Adipocyte (in vitro differentiated cells): Measurements from ENCODE around the gene ZC2HC1B.

Source experiments
- DNase-seq: peaks from one replicate; pipeline ENCODE4 v3.0.0-alpha.2; 2015; ENCODE audit warnings: low read depth
- H3K27me3 ChIP-seq: replicated peaks from 2 replicates; pipeline ENCODE4 v1.7.0; 2013; ENCODE audit warnings: mild to moderate bottlenecking, low read length, moderate library complexity; ENCODE audit not compliant: control insufficient read depth, insufficient read depth
- H3K36me3 ChIP-seq: 2 replicates; pipeline ENCODE4 v1.7.0; 2013; ENCODE audit warnings: low read length, mild to moderate bottlenecking, moderate library complexity; ENCODE audit not compliant: control insufficient read depth, insufficient read depth, severe bottlenecking
- H3K4me1 ChIP-seq: 2 replicates; pipeline ENCODE4 v1.7.0; 2013; ENCODE audit warnings: mild to moderate bottlenecking, low read length, moderate library complexity; ENCODE audit not compliant: control insufficient read depth, insufficient read depth
- H3K4me3 ChIP-seq: 2 replicates; pipeline ENCODE4 v1.7.0; 2013; ENCODE audit warnings: mild to moderate bottlenecking, low read length, moderate library complexity
- H3K9ac ChIP-seq: 2 replicates; pipeline ENCODE4 v1.7.0; 2013; ENCODE audit warnings: mild to moderate bottlenecking, low read length, moderate library complexity
- H3K9me3 ChIP-seq: 2 replicates; pipeline ENCODE4 v1.7.0; 2013; ENCODE audit warnings: mild to moderate bottlenecking, low read length, moderate library complexity; ENCODE audit not compliant: control insufficient read depth

The ZC2HC1B gene, protein sequence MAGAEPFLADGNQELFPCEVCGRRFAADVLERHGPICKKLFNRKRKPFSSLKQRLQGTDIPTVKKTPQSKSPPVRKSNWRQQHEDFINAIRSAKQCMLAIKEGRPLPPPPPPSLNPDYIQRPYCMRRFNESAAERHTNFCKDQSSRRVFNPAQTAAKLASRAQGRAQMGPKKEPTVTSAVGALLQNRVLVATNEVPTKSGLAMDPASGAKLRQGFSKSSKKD

GRCh38 chr6:143864234-143864633 lies at the start of gene ZC2HC1B:
Gene ZC2HC1B, plus strand, starts transcription at chr6:143864474. Its CDS starts 66 bp downstream, at chr6:143864540.
- DNase-seq = no peak
- no peak within 1 kb of the TSS for H3K9ac ChIP-seq
- no peaks in the 10 kb centered on the region for H3K4me1 ChIP-seq
- H3K36me3 ChIP-seq = peaks cover 70% of the 10 kb centered on the region
- no peaks in the 10 kb centered on the region for H3K27me3 ChIP-seq
- no peaks in the 10 kb centered on the region for H3K9me3 ChIP-seq
- no peak within 1 kb of the TSS for H3K4me3 ChIP-seq

DNA sequence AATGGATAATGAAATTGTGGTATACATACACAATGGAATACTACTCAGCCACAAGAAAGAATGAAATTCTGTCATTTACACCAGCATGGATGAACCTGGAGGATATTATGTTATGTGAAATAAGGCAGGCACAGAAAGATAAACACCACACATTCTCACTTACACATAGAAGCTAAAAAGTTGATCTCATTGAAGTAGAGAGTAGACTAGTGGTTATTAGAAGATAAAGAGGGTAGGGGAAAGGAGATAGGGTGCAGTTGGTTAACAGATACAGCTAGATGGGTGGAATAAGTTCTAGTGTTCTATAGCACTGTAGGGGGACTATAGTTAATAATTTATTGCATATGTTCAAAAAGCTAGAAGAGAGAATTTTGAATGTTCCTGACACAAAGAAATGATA lies 46.7 kb upstream of the ZC2HC1B start:
- H3K4me1 ChIP-seq = peaks cover 9% of the 10 kb centered on the region
- DNase-seq = no peak
- no peaks in the 10 kb centered on the region for H3K9me3 ChIP-seq
- peaks cover 29% of the 10 kb centered on the region for H3K36me3 ChIP-seq
- no peak overlapping the region for H3K9ac ChIP-seq
- no peaks in the 10 kb centered on the region for H3K27me3 ChIP-seq
- H3K4me3 ChIP-seq = no peak overlapping the region

GRCh38 chr6:143821359-143821758 lies 42.9 kb upstream of the ZC2HC1B start:
- Histone ChIP-seq H3K4me1 (peaks cover 25% of the 10 kb centered on the region), H3K27me3 (no peaks in the 10 kb centered on the region), H3K9ac (no peak overlapping the region), H3K36me3 (peaks cover 28% of the 10 kb centered on the region), H3K4me3 (no peak overlapping the region), H3K9me3 (no peaks in the 10 kb centered on the region)
- DNase-seq = no peak

GRCh38 chr6:143822584-143823024 lies 41.7 kb upstream of the ZC2HC1B start:
- H3K4me3 ChIP-seq = no peak overlapping the region
- no peaks in the 10 kb centered on the region for H3K9me3 ChIP-seq
- H3K4me1 ChIP-seq = peaks cover 28% of the 10 kb centered on the region
- peaks cover 20% of the 10 kb centered on the region for H3K36me3 ChIP-seq
- H3K27me3 ChIP-seq = no peaks in the 10 kb centered on the region
- peak; percentile 37 for DNase-seq
- H3K9ac ChIP-seq = peak overlapping the region; percentile 29

DNA sequence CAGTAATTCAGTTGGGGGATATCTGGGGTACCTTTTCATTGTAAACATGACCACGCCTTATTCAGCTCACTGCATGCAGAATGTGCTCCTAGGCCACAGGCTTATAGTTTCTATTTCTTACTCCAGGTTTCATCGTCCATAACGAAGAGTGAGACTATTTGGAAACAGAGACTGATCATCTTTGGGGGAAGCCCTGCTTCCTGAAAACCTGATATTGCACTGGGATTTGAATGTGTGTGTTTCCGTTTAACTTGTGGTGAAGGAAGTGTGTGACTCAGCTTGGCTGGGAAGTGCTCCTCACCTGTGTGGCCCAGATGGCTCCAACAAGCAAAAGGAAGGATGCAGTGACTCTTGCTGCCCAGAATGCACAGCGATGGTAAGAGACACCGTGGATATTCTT lies 40.7 kb upstream of the ZC2HC1B start:
- peaks cover 28% of the 10 kb centered on the region for H3K4me1 ChIP-seq
- H3K9ac ChIP-seq = no peak overlapping the region
- peaks cover 17% of the 10 kb centered on the region for H3K36me3 ChIP-seq
- DNase-seq = no peak
- no peaks in the 10 kb centered on the region for H3K9me3 ChIP-seq
- no peaks in the 10 kb centered on the region for H3K27me3 ChIP-seq
- H3K4me3 ChIP-seq = no peak overlapping the region

- Histone ChIP-seq H3K4me3 (no peak overlapping the region), H3K36me3 (peaks cover 18% of the 10 kb centered on the region), H3K9ac (no peak overlapping the region), H3K9me3 (no peaks in the 10 kb centered on the region), H3K4me1 (peaks cover 10% of the 10 kb centered on the region), H3K27me3 (no peaks in the 10 kb centered on the region)
- DNase-seq = no peak
These were observed 35.7 kb upstream of the ZC2HC1B start for GRCh38 chr6:143828572-143828971.

GRCh38 chr6:143836150-143836549 lies 28.1 kb upstream of the ZC2HC1B start:
- Histone ChIP-seq H3K4me3 (no peak overlapping the region), H3K9ac (no peak overlapping the region), H3K36me3 (peaks cover 4% of the 10 kb centered on the region), H3K27me3 (no peaks in the 10 kb centered on the region), H3K9me3 (no peaks in the 10 kb centered on the region), H3K4me1 (no peaks in the 10 kb centered on the region)
- DNase-seq = no peak

- no peak for DNase-seq
- Histone ChIP-seq H3K36me3 (no peaks in the 10 kb centered on the region), H3K27me3 (no peaks in the 10 kb centered on the region), H3K9ac (no peak overlapping the region), H3K4me3 (no peak overlapping the region), H3K9me3 (no peaks in the 10 kb centered on the region), H3K4me1 (peaks cover 3% of the 10 kb centered on the region)
These were observed 25.9 kb upstream of the ZC2HC1B start for GRCh38 chr6:143838395-143838794.

- no peaks in the 10 kb centered on the region for H3K36me3 ChIP-seq
- no peak for DNase-seq
- no peaks in the 10 kb centered on the region for H3K27me3 ChIP-seq
- H3K4me1 ChIP-seq = peaks cover 6% of the 10 kb centered on the region
- no peak overlapping the region for H3K4me3 ChIP-seq
- no peaks in the 10 kb centered on the region for H3K9me3 ChIP-seq
- H3K9ac ChIP-seq = no peak overlapping the region
These were observed 25.1 kb upstream of the ZC2HC1B start for GRCh38 chr6:143839196-143839595.

- Histone ChIP-seq H3K36me3 (peaks cover 13% of the 10 kb centered on the region), H3K9ac (no peak overlapping the region), H3K27me3 (no peaks in the 10 kb centered on the region), H3K4me3 (no peak overlapping the region), H3K4me1 (peaks cover 21% of the 10 kb centered on the region), H3K9me3 (no peaks in the 10 kb centered on the region)
- no peak for DNase-seq
These were observed 23.5 kb upstream of the ZC2HC1B start for GRCh38 chr6:143840595-143841265.

GRCh38 chr6:143842461-143842901 lies 21.8 kb upstream of the ZC2HC1B start:
- Histone ChIP-seq H3K4me3 (peak overlapping the region; percentile 85), H3K9me3 (no peaks in the 10 kb centered on the region), H3K9ac (peak overlapping the region; percentile 90), H3K27me3 (no peaks in the 10 kb centered on the region), H3K4me1 (peaks cover 23% of the 10 kb centered on the region), H3K36me3 (peaks cover 30% of the 10 kb centered on the region)
- no peak for DNase-seq
